GM12801 (cell line): ENCODE results near the gene ADGRG1.

ENCODE experiments used
- CTCF ChIP-seq: IDR thresholded peaks from one replicate; pipeline ENCODE4 v1.5.1; 2011; ENCODE audit warnings: control low read depth; ENCODE audit not compliant: insufficient read length; ENCODE audit errors: extremely low read depth

Gene ADGRG1

GRCh38 chr16:57640185-57640584 lies 11.8 kb downstream of the ADGRG1 start:
- TF ChIP-seq CTCF, result no peak

GRCh38 chr16:57640612-57641011 lies 12.2 kb downstream of the ADGRG1 start:
- TF ChIP-seq CTCF, result no peak

- no peak for TF ChIP-seq CTCF
Observed at GRCh38 chr16:57642160-57643135, 14.0 kb downstream of the ADGRG1 start.

GRCh38 chr16:57643147-57643874 lies 14.9 kb downstream of the ADGRG1 start:
- no peak for TF ChIP-seq CTCF

GRCh38 chr16:57643910-57644309 lies 15.5 kb downstream of the ADGRG1 start:
- no peak for TF ChIP-seq CTCF

GRCh38 chr16:57644383-57645014 lies 16.1 kb downstream of the ADGRG1 start:
- TF ChIP-seq CTCF, result no peak

- no peak for TF ChIP-seq CTCF
Observed at GRCh38 chr16:57645169-57645568, 16.7 kb downstream of the ADGRG1 start.
